ENCODE data around the gene PPP1R37.

The PPP1R37 gene

GRCh38 chr19:45137179-45137761 lies 44.3 kb downstream of the PPP1R37 start:
- no peak for DNase-seq (ENCODE audit: low read depth in 2 of 2)

GRCh38 chr19:45138303-45138751 lies 45.3 kb downstream of the PPP1R37 start:
- DNase-seq (ENCODE audit: low read depth in 2 of 2), result no peak

- no peak for DNase-seq (ENCODE audit: low read depth in 2 of 2)
These were observed 46.5 kb downstream of the PPP1R37 start for GRCh38 chr19:45139286-45140143.

GRCh38 chr19:45140144-45140503 lies 47.1 kb downstream of the PPP1R37 start:
- no peak for DNase-seq (ENCODE audit: low read depth in 2 of 2)

GRCh38 chr19:45140533-45140932 lies 47.6 kb downstream of the PPP1R37 start:
- DNase-seq (ENCODE audit: low read depth in 2 of 2), result no peak

GRCh38 chr19:45141203-45141900 lies 48.4 kb downstream of the PPP1R37 start:
- DNase-seq (ENCODE audit: low read depth in 2 of 2), result no peak

- no peak for DNase-seq (ENCODE audit: low read depth in 2 of 2)
These were observed 49.2 kb downstream of the PPP1R37 start for GRCh38 chr19:45142016-45142725.

GRCh38 chr19:45142726-45143110 lies 49.7 kb downstream of the PPP1R37 start:
- no peak for DNase-seq (ENCODE audit: low read depth in 2 of 2)

- DNase-seq (ENCODE audit: low read depth in 2 of 2), result no peak
These were observed 51.7 kb downstream of the PPP1R37 start for GRCh38 chr19:45144431-45145269.

GRCh38 chr19:45145270-45146189 lies 52.6 kb downstream of the PPP1R37 start:
- no peak for DNase-seq (ENCODE audit: low read depth in 2 of 2)

GRCh38 chr19:45146251-45146650 lies 53.3 kb downstream of the PPP1R37 start:
- no peak for DNase-seq (ENCODE audit: low read depth in 2 of 2)

- no peak for DNase-seq (ENCODE audit: low read depth in 2 of 2)
These were observed 53.8 kb downstream of the PPP1R37 start for GRCh38 chr19:45146741-45147205.

GRCh38 chr19:45147835-45148676 lies 55.1 kb downstream of the PPP1R37 start:
- no peak for DNase-seq (ENCODE audit: low read depth in 2 of 2)

GRCh38 chr19:45149129-45149528 lies 56.1 kb downstream of the PPP1R37 start:
- no peak for DNase-seq (ENCODE audit: low read depth in 2 of 2)

GRCh38 chr19:45150180-45150579 lies 57.2 kb downstream of the PPP1R37 start:
- DNase-seq (ENCODE audit: low read depth in 2 of 2), result no peak

GRCh38 chr19:45150751-45151281 lies 57.8 kb downstream of the PPP1R37 start:
- DNase-seq (ENCODE audit: low read depth in 2 of 2), result no peak

GRCh38 chr19:45151320-45151719 lies 58.3 kb downstream of the PPP1R37 start:
- no peak for DNase-seq (ENCODE audit: low read depth in 2 of 2)

- no peak for DNase-seq (ENCODE audit: low read depth in 2 of 2)
These were observed 59.0 kb downstream of the PPP1R37 start for GRCh38 chr19:45151821-45152503.

Measured in stimulated activated CD4-positive, alpha-beta T cell treated with anti-CD3 and anti-CD28 coated beads, Interleukin-4, amount 100 ng/mL, for 48 hours (primary cell).